Stimulated activated CD4-positive, alpha-beta T cell treated with anti-CD3 and anti-CD28 coated beads, Interleukin-2, amount 100 ng/mL, for 4 hours (primary cell): ENCODE results near the gene ULBP2.
A peak's percentile ranks its signal among the peaks of the same experiment; 100 is the strongest.
"Not testable (repeated sequence)": the region's sequence is repeated elsewhere in the genome, so short reads cannot be mapped to it uniquely, and the experiment has no call there.

ENCODE experiments used
- DNase-seq: peaks from one replicate; pipeline ENCODE4 v3.0.0-alpha.2; 2020; ENCODE audit warnings: low read depth

Gene ULBP2, protein sequence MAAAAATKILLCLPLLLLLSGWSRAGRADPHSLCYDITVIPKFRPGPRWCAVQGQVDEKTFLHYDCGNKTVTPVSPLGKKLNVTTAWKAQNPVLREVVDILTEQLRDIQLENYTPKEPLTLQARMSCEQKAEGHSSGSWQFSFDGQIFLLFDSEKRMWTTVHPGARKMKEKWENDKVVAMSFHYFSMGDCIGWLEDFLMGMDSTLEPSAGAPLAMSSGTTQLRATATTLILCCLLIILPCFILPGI

DNA sequence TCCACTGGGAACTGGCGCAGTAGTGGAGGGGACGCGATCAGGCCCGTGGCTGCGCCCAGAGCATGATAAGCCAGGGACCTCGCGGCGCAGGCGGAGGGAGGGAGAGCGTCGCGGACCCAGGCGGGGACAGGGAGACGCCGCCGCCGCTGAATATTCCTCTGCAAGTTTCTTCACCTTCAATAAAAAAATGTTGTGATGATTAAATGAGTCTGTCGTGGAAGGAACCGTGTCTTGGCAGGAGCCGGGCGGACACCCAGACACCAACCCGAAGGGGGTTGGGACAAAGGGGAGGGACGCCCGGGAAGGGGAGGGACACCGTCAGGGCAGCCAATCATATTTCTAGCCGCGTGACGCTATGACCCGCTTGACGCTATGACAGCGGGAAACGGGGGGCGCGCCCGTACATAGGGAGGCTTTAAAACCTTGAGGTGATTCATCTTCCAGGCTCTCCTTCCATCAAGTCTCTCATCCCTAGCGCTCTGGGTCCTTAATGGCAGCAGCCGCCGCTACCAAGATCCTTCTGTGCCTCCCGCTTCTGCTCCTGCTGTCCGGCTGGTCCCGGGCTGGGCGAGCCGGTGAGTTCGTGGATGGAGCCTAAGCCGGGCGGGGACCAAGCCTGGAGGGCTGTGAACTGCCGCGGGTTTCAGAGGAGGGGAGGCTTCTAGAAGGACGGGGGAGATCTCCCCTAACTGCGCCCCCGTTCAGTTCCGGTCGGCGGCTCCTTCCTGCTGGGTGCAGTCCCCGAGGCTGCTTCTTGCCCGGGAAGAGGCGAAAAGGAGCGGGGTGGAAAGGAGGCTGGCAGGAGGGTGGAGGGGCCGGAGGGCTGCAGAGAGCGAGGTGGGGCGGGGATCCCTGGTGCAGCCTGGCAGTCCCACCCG, at the start of gene ULBP2:
Gene ULBP2 (plus strand): TSS at position 432 of the 878 bp plus-strand sequence. CDS start 59 bp downstream, at position 491.
- peak; percentile 89 for DNase-seq

DNA sequence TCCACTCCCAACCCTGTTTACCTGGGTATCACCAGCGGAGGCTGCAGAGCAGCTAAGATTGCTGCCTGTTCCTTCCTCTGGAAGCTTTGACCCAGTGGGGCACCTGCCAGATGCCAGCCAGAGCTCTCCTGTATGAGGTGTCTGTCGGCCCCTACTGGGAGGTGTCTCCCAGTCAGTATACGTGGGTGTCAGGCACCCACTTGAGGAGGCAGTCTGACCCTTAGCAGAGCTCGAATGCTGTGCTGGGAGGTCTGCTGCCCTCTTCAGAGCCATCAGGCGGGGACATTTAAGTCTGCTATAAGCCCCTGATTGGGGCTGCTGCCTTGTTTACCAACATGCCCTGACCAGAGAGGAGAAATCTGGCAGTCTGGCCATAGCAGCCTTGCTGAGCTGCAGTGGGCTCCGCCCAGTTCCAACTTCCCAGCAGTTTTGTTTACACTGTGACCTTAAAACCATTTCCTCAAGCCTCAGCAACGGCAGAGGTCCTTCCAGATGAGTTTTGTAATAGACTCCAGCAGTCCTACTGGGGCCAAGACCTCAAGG, 46.7 kb upstream of the ULBP2 start:
- no peak for DNase-seq

- no peak for DNase-seq
These were observed 46.0 kb upstream of the ULBP2 start for GRCh38 chr6:149895833-149896271.

DNA sequence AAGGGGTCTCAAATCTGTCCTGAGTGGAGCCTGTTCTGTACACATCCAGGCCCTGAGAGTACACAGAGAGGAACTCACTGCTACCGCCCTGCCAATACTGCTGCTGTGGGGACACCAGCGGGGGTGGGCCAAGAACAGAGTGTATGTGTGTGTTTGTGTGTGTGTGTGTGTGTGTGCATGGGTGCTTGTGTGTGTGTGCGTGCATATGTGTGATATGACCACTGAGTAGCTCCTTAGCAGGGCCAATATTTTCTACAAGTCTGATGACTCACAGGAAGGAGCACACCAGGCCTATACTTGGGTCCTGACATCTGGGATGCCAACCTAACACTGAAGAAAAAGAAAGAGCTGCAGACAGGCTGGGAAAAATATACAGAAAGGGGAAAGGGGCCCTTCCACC, 45.3 kb upstream of the ULBP2 start:
- DNase-seq, result no peak

DNA sequence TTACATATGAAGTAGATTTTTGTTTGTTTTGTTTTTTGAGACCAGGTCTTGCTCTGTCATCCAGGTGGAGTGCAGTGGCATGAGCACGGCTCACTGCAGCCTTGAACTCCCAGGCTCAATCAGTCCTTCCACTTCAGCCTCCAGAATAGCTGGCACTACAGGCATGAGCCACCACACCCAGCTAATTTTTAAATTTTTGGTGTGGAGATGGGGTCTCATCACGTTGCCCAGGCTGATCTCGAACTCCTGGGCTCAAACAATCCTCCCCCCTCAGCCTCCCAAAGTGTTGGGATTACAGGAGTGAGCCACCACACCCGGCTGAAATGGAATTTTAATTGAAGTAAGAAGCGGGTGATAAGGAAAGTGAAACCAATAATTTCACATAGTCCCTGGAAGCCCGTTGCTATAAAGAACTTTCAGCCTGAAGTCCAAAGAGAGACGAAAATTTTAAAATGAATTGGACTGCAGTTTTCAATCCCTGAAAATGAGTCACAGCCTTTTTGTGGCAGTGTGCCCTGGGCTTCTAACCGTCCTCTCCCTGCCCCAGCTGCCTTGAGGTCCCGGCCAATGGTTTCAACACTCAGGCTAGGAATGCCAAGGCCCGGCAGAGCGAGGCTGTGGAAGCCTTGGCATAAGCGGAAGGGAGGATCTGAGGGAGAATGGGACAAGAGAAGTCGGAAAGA, 44.7 kb upstream of the ULBP2 start:
- no peak for DNase-seq

GRCh38 chr6:149897855-149898744, 43.7 kb upstream of the ULBP2 start, which contains the start of gene RAET1E:
TSS of gene RAET1E (minus strand) at chr6:149898113. CDS start at chr6:149890901, 7,212 bp downstream.
- DNase-seq, result no peak

- DNase-seq, result no peak
These were observed 42.8 kb upstream of the ULBP2 start for GRCh38 chr6:149898966-149899365.

DNA sequence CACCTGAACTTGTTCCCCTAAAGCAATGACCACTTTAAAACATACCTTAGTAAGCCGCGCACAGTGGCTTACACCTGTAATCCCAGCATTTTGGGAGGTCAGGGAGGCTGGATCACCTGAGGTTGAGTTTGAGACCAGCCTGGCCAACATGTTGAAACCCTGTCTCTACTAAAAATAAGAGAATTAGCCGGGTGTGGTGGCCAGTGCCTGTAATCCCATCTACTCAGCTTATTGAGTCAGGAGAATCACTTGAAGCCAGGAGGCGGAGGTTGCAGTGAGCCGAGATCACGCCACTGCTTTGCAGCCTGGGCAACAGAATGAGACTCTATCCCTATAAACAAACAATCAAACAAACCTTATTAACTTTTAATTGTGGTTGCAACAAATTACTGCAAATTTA, 42.3 kb upstream of the ULBP2 start:
- DNase-seq, result no peak

DNA sequence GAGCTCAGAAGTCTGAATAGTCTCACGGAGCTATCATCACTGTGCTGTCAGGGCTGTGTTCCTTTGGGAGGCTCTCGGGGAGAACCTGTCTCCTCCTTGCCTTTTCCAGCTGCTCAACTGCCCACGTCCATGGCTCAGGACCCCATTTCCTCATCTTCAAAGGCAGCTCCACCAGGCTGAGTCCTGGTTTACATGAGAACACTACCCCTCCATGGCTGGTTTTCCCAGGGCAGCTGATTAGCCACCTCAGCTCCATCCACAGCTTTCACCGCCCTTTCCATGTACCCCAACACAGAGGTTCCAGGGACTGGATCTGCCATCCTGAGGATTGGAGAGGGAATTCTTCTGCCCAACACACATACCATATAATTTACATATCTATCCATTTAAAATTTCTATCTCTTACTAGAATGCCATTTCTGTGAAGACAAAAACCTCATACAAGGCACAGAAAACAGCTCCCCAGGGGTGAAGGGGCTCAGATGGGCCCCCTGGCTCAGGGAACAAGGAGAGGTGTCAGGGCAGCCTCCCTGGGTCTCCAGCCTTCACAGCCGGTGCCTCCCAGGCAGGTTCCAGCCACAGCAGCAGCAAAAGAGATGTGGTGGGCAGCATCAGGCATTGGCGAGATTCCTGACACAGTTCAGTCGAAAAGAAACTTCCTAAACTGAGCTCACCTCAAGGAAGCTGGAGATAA, 41.7 kb upstream of the ULBP2 start:
- no peak for DNase-seq

GRCh38 chr6:149900620-149901443, 41.0 kb upstream of the ULBP2 start:
- no peak for DNase-seq

DNA sequence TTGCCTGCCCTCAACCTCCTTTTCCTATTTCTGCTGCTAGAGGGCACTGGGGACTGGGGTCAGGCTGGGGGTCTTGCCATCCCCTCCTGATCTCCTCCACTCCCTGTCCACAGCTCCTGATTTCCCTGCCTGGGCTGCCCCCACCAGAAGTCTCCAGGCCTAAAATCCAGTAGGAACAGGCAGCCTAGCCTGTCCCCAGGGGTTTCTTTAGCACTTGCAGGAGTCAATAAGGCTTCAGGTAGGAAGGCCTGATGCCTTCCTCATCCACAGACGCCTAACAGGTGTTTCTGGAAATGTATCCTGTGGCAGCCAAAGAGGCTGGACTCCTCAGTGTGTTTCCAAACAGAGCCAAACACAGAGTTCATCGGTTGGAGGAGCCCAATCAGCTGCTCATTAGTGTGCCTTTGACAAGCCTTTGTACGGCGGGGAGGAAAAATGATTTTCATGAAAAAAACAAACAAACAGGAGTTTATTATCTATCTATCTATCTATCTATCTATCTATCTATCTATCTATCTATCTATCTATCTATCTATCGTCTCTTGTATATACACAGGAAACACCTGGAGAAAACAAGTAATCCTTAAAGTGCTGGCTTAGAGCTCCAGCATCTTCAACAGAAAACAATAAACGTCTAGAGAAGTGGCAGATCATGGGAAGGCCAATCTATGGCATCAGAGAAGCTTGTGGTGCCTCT, 40.2 kb upstream of the ULBP2 start:
- no peak for DNase-seq

DNA sequence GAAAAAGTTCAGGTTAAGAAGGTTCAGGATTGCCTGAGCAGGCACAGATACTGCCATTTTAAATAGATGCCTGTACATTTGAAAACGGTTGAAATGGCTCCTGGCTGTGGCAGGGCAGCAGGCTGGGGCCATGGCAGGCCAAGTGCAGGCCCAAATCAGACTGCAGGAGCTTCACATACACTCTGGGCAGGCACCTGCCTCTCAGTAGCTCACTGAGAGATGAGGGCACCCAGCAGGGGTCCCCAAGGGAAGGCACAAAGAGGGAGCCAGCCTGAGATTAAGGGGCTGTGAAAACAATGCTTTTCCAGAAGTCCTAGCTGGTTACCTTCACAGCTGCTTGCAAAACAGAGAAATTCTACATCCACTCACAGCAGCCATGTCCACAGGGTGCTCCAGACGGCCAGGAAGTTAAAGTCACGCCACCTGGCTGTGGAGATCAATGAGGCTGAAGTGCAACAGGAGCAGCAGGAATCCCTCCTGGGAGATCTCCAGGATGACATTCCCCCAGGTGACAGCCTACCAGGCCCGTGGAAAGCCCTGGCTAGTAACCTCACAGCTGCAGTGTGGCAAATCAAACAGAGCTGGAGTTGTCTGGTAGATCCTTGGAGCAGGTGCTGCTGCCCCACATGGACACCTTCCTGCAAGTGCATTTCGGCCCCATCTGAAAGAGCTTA, 37.7 kb upstream of the ULBP2 start:
- no peak for DNase-seq

- DNase-seq, result no peak
These were observed 37.0 kb upstream of the ULBP2 start for GRCh38 chr6:149904661-149905370.

DNA sequence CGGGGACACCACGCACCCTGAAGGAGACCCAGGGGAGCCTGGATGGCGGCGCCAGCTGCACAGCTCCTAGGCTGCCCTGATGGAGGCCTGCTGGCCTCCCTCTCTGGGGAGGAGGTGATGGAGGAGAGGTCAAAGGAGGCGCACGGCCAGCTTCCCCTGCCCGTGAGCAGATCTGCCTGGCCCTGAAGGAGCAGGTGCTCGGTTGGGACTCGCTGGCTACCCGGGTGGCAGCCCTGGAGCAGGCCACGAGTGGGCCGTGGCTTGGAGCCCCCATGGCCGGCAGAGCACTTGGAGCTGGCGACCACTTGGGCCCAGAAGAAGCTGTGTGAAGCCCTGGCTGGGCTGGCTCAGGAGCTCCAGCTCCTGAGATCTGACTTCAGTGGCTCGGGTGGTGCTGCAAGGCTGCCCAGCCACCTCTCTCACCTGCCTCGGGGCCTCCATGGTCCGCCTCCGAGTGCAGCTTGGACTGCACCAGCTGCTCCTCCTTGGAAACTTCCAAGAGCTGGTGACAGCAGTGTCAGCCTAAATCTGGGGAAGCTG, 36.4 kb upstream of the ULBP2 start:
- no peak for DNase-seq

- no peak for DNase-seq
These were observed 35.9 kb upstream of the ULBP2 start for GRCh38 chr6:149905911-149906371.

DNA sequence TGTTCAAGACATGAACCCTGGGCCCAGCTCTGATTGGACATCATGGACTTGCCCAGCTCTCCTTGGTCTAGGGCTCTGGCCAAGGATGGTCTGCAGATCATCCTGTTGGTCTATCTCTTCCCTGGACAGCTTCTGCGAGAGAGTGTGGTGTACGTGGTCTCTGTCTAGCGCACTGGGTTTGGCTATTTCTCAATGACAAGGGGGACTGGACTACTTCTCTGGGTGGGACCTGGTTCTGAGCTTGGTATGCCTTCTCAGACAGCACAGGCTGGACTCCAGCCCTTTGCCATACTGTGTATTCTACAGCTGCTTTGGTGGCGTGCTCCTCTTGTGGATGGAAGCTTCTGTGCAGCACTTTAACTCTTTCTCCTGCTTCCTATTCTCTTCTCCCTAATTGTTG, 35.4 kb upstream of the ULBP2 start:
- no peak for DNase-seq

- no peak for DNase-seq
These were observed 34.5 kb upstream of the ULBP2 start for GRCh38 chr6:149907317-149907716.

DNA sequence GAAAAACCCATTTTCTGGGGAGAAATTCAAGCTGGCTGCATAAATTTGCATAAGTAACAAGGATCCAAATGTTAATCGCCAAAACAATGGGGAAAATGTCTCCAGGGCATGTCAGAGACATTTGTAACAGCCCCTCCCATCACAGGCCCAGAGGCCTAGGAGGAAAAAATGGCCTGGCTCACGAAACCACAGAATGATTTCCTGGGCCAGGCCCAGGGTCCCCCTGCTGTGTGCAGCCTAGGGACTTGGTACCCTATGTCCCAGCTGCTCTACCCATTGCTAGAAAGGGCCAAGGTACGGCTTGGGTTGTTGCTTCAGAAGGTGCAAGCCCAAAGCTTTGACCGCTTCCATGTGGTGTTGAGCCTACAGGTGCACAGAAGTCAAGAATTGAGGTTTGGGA, 33.3 kb upstream of the ULBP2 start:
- DNase-seq, result not testable (repeated sequence)
